GF-D8 (cell line): ENCODE measurements around the gene CLIC6.
A peak's percentile ranks its signal among the peaks of the same experiment; 100 is the strongest.

ENCODE experiments used
- DNase-seq: peaks from one replicate; lab custom pipeline; 2025; lab: John Stamatoyannopoulos, UW

Gene CLIC6

DNA sequence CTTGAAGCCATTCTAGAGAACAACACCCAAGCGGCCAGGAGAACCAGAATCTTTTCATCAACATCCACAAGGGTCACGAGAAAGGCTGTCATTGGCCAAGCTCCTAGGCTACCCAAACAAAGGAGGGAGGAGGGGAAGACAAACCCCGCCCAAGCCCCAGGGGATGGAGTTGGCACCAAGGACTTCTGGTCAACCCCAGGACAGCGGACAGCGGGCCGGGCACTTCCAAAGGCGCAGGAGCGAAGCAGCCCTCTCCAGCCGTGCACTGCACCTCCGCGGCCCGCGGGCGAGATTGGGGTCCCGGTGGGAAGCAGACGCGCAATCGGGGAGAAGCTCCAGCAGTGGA is at the start of gene CLIC6:
CLIC6 (plus strand) TSS at position 192 of the 346 bp plus-strand sequence. CDS start 395 bp downstream, outside the sequence.
- no peak for DNase-seq

DNA sequence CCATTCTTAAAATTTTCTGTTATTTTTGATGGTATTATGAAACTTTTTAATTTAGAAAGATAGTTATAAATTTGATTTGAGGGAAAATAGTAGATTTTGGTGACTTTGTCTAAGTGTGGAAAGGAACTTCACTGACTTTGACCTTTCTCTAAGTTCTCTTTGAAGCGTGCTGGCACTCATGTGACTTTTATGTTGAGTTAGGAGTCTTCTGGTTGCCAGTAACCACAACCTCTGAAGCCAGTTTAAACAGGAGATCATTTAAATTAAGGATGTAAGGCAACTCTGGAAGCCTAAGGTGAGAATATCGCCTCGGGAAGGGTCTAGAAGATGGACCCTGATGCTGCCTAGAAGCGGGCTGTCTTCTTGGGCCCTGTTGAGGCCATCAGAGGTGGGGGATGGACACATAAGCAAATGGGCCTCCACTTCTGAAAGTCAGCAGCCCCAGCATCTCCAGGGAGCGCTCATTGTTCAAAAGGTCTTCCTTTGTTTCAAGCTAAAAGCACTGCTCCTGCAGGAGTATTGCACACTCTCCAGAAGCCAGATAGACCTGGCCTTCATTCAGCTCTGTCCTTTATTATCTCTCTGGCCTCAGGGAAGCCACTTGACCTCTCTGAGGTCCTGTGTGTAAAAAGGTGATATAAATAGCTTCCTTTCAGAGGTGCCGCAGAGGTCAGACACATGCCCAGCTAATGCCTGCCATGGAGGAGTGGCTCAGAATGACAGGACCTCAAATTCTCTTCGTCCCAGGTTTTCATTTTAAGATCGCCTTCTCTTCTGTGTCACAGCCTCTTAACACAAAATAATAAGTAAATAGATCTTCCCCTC is 48.7 kb upstream of the CLIC6 start:
- no peak for DNase-seq

DNA sequence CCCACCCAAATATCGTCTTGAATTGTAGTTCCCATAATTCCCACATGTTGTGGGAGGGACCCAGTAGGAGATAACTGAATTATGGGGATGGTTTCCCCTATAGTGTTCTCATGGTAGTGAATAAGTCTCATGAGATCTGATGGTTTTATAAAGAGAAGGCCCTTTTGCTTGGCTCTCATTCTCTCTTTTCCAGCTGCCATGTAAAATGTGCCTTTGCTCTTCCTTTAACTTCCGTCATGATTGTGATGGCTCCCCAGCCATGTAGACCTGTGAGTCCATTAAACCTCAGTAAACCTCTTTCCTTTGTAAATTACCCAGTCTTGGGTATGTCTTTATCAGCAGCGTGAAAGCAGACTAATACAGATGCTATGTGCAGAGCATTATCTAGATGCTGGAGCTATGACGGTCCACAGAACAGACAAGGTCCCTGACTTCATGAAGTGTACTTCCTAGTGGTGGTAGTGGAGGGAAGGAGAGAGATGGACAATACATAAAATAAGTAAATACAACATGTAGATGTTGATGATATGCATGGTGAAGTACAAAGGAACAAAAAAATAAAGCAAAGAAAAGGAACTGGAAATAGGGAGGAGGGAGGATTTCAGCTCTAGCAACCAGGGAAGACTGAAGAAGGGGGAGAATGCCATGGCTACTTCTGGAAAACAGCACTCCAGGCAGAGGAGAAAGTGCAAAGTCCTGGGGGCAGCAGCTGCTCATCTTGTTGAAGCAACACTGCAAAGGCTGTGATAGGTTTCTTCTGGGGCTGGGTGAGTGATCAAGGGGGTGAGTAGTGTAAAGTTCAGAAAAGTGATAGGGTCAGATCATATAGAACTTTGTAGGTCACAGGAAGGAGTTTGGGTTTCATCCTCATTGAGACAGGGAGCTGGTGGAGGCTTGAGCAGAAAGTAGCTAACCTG is 47.1 kb upstream of the CLIC6 start:
- DNase-seq: no peak

DNA sequence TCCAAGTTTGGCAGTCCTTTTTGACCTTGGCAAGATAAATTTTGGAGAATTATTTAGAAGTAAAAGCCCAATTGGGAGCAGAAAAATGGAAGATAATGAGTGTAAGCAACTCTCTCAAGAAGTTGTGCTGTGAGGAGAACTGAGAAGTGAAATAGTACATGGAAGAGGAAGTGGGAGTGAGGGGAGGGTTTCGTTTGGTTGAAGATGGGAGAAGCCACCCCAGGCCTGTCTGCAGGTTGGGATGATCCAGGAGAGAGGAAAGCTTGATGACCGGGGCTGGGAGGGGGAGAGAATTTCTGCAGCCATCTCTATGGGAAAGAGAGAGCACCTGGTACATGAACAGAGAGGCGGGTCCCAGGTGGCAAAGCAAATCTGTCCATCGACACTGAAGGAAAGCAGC is 45.3 kb upstream of the CLIC6 start:
- DNase-seq: no peak

DNA sequence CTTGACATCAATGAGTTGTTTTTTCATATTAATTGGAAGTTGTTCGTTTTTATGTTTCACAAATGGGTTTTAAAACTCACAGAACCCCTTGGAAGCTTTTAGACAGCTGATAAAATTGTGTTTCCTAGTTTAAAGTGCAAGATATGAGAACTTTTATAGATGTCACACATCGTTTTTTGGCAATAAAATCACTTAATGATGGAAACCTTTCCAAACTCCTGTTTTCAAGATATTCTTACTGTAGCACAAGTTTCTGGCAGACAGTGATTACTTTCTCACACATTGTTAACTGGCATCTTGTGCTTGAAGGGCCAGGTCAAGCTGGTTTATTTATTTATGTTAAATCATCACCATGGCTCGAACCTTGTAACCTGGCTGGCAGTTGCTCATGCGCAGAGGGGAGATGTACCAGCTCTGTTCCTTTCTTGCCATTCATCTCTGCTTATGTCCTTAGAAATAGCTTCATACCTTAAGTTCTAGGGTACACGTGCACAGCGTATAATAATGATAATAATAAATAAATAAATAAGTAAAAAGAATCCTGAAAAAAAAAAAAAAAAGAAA is 43.7 kb upstream of the CLIC6 start:
- DNase-seq: no peak

DNA sequence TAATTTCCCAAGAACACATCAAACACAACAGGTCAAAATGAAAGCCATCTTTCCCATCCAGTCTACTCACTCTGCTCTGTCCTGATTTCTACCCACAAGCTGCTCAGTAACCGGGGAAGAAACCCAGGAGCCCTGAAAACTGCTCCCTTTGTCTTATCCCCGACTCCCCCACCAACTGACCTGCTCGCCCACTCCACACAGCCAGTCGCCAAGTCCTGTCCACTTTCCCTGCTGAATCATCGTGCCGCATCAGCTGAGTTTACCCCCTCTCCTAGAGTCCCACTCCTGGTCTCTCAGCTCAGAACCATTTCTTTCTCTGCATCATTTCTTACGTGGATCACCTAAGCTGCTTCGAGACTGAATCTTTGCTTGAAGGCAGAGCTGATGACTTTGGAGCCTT is 42.7 kb upstream of the CLIC6 start:
- no peak for DNase-seq

DNA sequence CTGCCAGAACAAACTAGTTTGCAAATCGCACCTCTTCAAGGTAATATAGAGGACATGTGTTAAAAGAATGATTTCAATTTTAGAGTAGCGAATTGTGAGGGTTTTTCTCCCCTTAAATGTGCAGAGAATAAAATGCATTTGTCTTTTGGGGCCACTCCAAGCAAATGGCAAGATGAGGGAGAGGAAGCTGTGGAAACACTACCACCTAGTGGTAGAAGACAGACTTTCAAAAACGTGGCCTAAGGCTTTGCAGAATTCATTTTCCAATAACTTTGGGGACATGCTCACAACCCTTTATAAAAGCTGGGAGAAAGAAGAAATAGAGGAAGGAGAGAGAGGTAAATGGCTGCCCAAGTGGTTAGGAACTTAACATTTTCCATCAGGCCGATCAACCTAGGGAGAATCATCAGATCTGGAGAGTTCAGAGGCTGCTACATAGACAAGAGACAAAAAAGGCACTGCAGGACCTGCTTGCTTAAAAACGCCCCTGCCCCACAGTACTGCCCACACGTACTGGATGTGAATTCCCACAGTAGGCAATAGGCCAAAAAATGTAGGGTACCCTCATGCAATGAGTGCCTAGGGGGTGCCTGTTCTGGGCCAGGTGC is 38.2 kb upstream of the CLIC6 start:
- DNase-seq: peak; percentile 38

DNA sequence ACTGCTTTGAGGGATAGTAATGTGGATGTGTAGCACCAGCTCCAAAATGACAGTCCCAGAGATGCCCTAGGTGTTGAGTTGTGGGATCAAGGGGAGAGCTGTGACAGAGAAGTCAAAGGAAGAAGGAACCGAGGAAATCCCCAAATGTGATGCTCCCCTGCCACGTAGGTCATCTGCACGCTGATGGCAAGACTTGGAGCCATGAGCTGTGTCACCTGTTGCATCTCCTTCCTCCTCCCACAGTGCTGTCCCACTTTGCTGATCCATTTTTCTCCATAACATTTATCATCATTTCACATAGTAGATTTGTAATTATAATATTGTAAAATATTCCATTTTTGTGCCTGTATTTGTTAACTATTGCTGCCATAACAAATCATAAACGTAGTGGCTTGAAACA is 36.3 kb upstream of the CLIC6 start:
- no peak for DNase-seq

DNA sequence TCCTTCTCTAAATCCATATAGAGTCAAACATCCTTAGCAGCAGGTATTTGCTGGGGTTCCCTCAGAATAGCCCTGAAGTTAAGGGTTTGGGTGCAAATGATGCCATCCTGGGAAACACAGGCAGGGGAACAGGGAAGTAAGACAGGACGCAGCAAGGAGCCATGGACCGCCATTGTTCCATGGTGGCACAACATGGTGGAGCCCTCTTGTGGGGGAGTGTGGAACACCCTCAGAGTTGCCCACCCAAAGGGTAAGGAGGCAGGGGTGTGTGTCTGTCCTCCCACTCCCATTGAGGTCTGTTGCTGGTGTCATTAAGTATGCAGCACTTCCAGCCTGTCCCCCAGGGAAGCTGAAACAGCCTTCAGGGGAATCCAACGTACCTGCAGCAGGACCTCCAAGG is 33.5 kb upstream of the CLIC6 start:
- DNase-seq: no peak

DNA sequence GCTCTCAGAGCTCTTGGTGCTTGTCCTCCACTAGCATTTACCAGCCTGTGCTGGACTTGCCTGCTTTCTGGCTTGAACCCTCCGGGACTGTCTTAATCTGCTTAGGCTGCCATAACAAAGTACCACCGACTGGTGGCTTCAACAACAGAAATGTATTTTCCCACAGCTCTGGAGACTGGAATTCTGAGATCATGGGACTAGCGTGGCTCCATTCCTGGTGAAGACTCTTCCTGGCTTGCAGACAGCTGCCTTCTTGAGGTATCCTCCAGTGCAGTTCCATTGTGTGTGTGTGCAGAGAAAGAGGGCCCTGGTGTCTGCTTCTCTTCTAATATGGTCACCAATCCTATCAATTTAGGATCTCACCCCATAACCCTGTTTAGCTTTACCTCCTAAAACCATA is 31.8 kb upstream of the CLIC6 start:
- DNase-seq: no peak

DNA sequence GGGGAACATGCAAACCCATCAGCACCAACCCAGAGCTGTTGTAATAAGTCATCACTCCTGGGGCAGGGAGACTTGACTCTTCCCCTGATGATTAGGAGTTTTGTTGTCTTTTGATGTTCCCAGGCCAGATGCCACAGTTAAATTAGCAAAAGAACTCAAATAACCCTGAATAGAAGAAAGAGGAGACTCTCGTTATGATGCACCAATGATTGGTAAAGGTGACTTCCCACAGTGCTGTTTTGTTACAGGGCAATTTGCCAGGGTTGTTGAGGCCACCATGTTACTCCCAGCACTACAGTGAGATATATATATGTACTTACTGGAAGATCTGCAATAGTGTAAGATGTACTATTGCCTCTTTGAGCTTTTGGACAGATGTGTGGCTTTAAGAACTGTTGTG is 29.5 kb upstream of the CLIC6 start:
- no peak for DNase-seq

DNA sequence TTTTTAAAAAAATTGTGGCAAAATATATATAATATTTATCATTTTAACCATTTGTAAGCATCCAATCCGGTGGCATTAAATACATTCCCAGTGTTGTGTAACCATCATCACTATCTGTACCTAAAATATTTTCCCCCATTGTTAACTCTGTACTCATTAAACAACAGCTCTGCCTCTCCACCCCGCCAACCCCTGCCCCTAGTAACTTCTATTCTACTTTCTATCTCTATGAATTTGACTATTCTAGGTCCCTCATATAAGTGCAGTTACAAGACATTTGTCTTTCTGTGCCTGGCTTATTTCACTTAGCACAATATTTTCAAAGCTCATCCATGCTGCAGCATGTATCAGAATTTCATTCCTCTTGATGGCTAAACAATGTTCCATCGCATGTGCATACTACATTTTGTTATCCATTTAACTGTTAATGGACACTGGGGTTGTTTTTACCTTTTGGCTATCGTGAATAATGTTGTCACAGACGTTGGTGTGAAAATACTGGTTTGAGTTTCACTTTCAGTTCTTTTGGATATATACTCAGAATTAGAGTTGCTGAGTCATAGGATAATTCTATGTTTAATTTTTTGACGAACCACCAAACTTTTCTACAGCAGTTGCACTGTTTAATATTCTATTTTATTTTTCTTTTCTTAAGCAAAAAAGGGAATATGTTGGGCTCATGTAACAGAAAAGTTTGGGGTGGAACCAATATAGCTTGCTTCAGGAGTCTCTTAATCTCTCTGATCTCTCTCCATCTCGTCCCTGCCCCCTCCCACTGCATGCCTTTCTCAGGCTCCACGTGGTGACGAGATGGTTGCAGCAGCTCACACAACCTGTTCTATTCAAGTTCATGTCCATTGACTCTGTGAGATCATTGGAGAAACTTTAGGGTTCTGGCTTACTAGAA is 28.7 kb upstream of the CLIC6 start:
- no peak for DNase-seq

DNA sequence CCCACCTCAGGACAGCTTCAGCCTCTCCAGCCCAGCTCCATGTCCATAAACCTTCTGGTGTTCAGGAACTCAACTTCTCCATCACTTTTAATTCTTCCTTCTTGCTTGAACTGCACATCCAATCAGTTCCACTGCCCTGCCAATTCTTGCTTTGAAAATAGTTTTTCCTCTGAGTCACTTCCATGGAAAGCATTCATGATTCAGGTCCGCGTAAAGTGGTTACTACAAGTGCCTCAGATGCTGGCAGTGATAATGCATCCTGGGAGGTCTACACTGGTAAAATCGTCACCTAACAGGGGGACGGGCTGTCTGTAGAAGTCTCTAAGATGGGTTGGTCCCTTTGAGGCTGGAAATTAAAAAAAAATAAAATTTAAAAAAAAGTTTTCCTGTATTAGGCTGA is 27.9 kb upstream of the CLIC6 start:
- no peak for DNase-seq

DNA sequence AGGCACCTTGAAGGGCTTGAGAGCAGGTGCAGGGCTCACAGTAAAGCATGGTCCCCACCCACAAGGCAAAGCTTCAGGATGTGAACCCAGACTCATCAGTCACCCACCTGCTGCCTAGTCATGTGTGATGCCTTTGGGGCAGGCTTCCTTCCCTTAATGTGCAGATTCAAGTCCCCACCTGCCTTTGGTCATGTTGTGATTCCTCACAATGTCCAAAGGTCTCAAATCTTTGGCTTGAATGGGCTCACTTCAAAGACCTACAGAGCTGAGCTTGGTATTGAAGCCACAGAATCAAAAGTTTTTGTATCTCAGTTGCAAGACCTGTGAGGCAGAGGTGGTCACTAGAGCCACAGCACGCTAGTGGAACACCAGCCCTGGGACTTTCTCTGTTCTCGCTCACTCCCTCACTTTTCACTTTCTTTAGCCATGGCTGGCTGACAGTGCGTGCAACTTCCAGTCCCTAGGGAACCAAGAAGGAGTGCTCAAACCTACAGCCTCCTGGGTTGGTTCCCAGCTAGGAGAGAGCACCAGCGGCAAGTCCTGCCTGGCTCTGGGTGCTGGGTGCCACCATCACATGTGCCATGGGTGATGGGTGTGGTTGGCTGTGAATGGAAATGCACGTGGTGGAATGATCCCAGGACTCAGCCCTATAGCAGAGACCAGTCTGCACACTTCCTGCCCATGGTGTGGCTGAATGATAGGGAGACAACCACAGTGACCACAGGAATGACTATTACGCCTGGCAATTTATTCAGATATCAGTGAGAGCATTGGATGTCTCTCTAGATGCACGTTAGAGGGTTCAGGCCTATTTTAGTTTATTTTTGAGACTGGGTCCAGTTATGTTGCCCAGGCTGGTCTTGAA is 26.4 kb upstream of the CLIC6 start:
- no peak for DNase-seq

DNA sequence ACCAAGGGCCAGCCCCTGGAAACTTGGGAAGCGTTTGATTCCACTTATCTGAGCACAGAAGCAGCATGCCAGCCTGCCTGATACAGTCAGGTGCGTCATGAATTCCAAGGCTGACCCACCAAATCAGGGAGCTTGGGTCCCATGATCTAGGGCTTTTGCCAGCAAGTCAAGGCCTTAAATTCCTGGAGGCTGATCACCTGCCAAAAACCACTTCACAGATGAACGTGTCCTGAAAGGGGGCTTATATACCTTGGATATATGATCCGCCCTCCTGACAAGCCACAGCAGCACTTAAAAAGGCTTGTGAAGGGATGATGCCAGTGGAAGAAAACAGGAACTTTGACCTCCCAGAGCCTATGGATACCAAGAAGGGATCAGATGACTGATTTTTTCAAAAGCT is 24.0 kb upstream of the CLIC6 start:
- no peak for DNase-seq

DNA sequence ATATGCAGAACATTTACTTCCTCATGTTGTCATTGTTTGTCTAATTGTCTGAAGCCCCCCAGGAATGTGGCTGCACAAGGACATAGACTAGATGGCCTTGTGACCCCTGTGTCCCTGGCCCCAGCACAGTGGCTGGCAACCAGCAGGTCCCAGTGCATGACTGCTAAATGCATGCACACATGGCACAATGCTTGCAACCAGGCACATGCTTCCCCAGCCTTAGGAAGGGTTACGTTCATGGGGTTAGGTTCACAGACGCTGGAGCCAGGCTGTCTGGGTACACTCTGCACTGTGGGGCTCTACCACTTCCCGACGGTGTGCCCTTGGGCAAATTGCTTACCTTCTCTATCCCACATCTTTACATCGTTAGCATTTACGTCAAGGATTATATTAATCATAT is 21.2 kb upstream of the CLIC6 start:
- DNase-seq: no peak

DNA sequence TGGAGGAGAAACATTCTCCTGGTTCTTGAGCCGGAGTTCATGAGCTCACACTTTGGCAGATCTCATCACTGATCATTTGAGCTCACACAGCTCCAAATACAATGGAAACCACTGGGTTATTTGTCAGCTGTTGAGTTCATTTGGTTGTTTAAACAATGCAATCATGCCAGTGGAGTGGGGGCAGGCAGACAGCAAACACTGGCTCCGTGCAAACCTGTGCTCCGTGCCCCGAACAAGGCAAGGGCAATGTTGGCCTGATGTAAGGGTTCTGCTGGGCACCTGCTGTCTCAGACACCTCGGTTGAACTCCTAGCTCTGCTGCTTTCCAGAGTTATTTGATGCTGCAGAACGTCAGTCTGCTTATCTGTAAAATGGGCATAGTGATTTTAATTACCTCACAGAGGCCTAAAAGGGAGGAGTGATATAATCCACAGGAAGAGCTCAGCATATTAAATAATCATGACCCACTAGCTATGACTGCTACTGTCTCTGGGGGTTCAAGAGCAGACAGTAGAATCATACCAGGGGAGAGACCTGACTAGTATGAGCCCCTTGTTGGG is 20.0 kb upstream of the CLIC6 start:
- no peak for DNase-seq

DNA sequence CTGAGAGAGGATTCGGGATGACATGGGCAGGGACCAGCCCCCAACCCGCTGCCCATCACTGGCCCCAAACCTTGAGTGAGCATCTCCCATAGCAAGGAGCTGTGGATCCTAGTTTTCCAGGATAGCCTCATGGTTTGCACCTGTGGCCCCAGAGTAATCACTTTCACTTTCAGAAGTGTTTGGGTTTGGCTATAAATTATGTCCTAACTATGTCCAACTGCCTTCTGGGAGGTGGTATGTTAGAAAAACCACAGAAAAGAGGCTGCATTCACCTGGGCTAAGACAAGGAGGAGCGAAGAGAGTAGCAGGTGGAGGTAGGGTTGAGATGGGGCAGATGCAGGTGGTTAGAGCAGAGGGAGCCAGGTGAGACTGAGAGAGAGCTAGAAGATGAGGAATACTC is 19.4 kb upstream of the CLIC6 start:
- no peak for DNase-seq

DNA sequence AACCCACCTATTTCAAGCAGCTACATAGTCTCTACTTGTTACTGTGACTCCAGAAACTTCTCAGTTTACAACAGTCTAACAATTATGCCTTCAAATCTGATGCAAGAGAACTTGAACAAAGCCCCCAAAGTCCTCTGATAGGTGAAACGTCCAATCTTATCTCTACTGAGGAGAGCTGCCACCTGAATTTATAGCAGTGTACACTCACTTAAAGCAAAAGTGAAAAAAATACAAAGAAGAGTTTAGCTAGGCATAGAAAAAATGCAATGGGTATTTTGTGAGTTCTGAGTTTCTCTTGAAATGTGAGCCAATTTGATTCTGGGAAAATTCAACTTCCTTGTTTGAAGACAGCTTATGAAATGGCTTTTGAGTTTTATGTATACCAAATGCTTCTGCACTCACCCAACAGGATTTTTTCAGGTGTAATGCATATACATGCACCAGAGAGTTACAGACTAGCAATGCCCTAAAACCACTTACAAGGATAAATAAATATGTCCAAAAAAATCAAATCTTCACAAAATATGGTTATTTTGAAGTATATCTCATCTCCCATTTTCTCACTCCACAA is 17.8 kb upstream of the CLIC6 start:
- no peak for DNase-seq

DNA sequence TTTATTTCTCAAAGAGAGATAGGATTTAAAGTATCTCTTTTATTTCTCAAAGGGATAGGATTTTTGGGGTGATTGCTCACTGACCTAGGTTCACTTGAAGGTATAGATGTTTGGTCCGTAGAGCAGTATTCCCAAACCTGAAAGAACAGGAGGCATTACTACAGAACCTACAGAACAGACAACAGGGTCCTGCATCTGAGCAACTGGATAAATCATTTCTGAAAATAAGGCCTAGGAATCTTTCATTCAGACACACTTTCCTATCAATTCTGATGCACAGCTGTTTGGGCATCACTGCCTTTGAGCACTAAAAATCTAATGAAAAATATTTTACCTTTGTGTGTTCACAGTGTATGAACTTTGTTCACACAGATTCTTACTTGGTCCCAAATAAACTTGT is 17.2 kb upstream of the CLIC6 start:
- no peak for DNase-seq
